ENCODE measurements around the gene CCT3. TPM values are rescaled to one million over a fixed set of nuclear protein-coding genes. Genes with fewer than 3 reads are reported as not detected.
"Not testable (repeated sequence)": the region's sequence is repeated elsewhere in the genome, so short reads cannot be mapped to it uniquely, and the experiment has no call there.

CCT3 gene
- total RNA-seq, 4 donors from 2014 or later = 149 to 258 (median 226) TPM

DNA sequence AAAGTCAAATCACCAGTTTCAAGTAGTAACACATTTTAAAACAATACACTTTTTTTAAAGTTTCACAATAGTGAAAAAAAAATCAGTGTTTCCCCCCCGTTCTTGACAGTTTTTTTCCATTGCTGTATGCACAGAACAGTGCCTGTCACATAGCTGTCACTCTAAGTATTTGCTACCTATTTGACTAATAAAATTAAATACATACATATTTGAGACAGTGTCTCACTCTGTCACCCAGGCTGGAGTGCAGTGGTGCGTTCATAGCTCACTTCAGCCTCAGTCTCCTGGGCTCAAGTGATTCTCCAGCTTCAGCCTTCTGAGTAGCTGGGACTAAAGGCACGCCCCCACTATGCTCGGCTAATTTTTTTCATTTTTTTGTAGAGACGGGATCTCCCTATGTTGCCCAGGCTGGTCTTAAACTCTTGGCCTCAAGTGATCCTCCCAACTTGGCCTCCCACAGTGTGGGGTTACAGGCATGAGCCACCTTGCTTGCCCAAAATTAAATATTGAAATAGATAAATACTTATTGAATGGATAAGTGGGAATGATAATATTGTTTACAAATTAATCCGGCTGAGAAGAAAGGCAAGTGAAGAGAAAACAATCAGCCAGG, 18.3 kb upstream of the CCT3 start:
- H3K36me3 ChIP-seq = no peaks in the 10 kb centered on the region
- no peak overlapping the region for H3K4me3 ChIP-seq
- 27 to 29% methylated on average over 6 of the region's 6 CpGs for WGBS, 2 donors
- H3K9me3 ChIP-seq = no peaks in the 10 kb centered on the region
- peaks cover 0 to 46% (median 8%) of the 10 kb centered on the region in 4 donors for H3K27me3 ChIP-seq
- no peak overlapping the region for H3K27ac ChIP-seq
- DNase-seq = no peak
- peaks cover 0 to 8% (median 4%) of the 10 kb centered on the region in 3 donors for H3K4me1 ChIP-seq
- TF ChIP-seq, protein P1, sequence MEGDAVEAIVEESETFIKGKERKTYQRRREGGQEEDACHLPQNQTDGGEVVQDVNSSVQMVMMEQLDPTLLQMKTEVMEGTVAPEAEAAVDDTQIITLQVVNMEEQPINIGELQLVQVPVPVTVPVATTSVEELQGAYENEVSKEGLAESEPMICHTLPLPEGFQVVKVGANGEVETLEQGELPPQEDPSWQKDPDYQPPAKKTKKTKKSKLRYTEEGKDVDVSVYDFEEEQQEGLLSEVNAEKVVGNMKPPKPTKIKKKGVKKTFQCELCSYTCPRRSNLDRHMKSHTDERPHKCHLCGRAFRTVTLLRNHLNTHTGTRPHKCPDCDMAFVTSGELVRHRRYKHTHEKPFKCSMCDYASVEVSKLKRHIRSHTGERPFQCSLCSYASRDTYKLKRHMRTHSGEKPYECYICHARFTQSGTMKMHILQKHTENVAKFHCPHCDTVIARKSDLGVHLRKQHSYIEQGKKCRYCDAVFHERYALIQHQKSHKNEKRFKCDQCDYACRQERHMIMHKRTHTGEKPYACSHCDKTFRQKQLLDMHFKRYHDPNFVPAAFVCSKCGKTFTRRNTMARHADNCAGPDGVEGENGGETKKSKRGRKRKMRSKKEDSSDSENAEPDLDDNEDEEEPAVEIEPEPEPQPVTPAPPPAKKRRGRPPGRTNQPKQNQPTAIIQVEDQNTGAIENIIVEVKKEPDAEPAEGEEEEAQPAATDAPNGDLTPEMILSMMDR (IDR thresholded peaks at IDR 0.05) = no peak
- no peak for TF ChIP-seq POLR2A (IDR thresholded peaks at IDR 0.05)
- intact Hi-C loops (cut with DNase I) = no loop called here

DNA sequence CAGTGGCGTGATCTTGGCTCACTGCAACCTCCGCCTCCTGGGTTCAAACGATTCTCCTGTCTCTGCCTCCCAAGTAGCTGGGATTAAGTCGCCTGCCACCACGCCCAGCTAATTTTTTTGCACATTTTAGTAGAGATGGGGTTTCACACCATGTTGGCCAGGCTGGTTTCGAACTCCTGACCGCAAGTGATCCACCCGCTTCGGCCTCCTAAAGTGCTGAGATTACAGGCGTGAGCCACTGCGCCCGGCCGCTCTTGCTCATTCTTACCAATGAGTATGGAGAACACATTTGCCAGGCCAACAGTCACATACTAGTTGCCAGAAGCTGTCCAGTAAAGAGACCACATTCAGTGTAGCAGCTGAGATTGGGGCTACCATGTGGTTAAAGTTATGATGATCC, 14.4 kb upstream of the CCT3 start:
- 88 to 91% methylated on average over 10 to 13 of the region's 13 CpGs for WGBS, 2 donors
- H3K36me3 ChIP-seq; intact Hi-C loops (cut with DNase I): not testable (repeated sequence)

DNA sequence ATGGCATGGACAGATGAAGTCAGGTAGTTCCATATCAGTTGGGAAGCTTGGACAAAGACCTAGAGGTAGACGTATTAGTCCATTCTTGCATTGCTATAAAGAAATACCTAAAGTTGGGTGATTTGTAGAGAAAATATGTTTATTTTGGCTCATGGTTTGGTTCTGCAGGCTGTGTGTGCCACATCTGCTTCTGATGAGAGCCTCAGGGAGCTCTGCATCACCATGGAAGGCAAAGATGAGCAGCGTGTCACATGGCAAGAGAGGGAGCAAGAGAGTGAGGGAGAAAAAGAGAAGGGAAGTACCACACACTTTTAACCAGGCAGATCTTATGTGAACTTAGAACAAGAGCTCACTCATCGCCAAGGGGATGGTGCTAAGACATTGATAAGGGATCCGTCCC, 9.2 kb upstream of the CCT3 start:
- 76 to 79% methylated on average over 4 of the region's 4 CpGs for WGBS, 2 donors
- Histone ChIP-seq H3K4me3 (no peak overlapping the region), H3K9me3 (no peaks in the 10 kb centered on the region), H3K27ac (no peak overlapping the region), H3K27me3 (peaks cover 0 to 9% (median 0%) of the 10 kb centered on the region in 4 donors), H3K36me3 (no peaks in the 10 kb centered on the region), H3K4me1 (no peaks in the 10 kb centered on the region)
- intact Hi-C loops (cut with DNase I) = no loop called here
- no peak for TF ChIP-seq POLR2A (IDR thresholded peaks at IDR 0.05)
- TF ChIP-seq, protein P1 (IDR thresholded peaks at IDR 0.05) = no peak
- DNase-seq = no peak

More for the DNA sequence above, 14.4 kb upstream of the CCT3 start:
- H3K27me3 ChIP-seq = peaks cover 0 to 27% (median 8%) of the 10 kb centered on the region in 4 donors
- H3K27ac ChIP-seq, DNase-seq, H3K4me1 ChIP-seq, H3K9me3 ChIP-seq, H3K4me3 ChIP-seq: not testable (repeated sequence)

DNA sequence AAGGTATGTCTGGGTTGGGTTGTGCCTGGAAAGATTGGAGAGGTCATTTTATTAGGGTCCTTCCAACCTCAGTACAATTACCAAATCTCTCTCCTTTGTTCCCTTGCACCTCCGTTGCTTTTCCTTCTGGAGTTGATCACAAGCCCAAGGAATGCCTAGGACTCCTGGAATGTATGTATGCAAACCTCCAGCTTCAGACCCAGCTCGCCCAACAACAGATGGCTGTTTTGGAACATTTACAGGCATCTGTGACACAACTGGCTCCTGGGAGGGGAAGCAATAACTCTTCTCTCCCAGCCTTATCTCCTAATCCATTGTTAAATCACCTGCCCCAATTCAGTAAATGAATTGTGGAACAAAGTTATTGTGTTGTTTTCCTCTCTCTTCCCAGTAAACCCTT, 8.5 kb upstream of the CCT3 start:
- H3K4me1 ChIP-seq = no peaks in the 10 kb centered on the region
- intact Hi-C loops (cut with DNase I) = no loop called here
- no peak for DNase-seq
- H3K27me3 ChIP-seq = peaks cover 0 to 9% (median 0%) of the 10 kb centered on the region in 4 donors
- no peaks in the 10 kb centered on the region for H3K36me3 ChIP-seq
- H3K9me3 ChIP-seq = no peaks in the 10 kb centered on the region
- H3K4me3 ChIP-seq = no peak overlapping the region
- H3K27ac ChIP-seq = no peak overlapping the region
- WGBS, 2 donors = 61 to 64% methylated on average over 2 of the region's 2 CpGs
- TF ChIP-seq, protein P1 (IDR thresholded peaks at IDR 0.05) = no peak
- TF ChIP-seq POLR2A (IDR thresholded peaks at IDR 0.05) = no peak

DNA sequence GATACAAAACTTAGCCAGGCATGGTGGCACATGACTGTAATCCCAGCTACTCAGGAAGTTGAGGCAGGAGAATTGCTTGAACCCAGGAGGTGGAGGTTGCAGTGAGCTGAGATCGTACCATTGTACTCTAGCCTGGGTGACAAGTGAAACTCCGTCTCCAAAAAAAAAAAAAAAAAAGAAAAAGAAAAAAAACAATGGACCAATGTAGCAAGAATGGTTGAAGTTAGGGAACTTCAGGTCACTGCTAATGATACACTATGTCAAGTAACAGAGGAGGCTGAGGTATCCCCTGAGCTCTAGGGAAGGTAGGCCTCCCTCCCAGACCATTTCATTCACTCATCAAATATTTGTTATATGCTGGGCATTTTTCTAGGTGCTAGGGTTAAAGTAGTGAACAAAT, 7.9 kb upstream of the CCT3 start:
- 94 to 96% methylated on average over 2 of the region's 2 CpGs for whole genome bisulfite sequencing, 2 donors
- H3K27me3 ChIP-seq; H3K4me3 ChIP-seq; H3K9me3 ChIP-seq; H3K4me1 ChIP-seq; DNase-seq; H3K27ac ChIP-seq; H3K36me3 ChIP-seq; intact Hi-C loops (cut with DNase I): not testable (repeated sequence)

DNA sequence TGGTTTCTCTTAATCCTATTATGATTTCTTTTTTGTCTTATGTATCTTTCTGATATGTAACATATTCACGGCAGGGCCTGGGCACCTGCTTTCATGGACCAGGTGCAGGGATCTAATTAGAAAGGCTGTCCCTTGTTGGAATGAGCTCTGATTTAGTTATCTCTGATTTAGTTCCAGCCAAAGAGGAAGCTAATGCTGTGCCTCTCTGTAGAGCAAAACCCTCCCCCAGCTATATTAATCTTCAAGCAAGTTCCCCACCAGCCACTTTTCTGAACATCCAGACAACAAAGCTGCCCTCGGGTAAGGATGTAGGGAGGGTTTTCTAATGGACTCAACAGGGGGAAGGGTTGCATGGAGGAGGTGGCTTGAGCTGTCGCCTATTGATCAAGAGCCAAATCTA, 6.3 kb upstream of the CCT3 start:
- WGBS, 2 donors = 69 to 72% methylated on average over 3 of the region's 3 CpGs
- no peak for TF ChIP-seq POLR2A (IDR thresholded peaks at IDR 0.05)
- TF ChIP-seq, protein P1 (IDR thresholded peaks at IDR 0.05) = no peak
- Histone ChIP-seq H3K4me3 (no peak overlapping the region), H3K27me3 (peaks cover 0 to 9% (median 0%) of the 10 kb centered on the region in 4 donors), H3K27ac (no peak overlapping the region), H3K9me3 (no peaks in the 10 kb centered on the region), H3K36me3 (no peaks in the 10 kb centered on the region), H3K4me1 (no peaks in the 10 kb centered on the region)
- intact Hi-C loops (cut with DNase I) = no loop called here
- DNase-seq = no peak

Measured in esophagus squamous epithelium (tissue), 5 donors.